ENCODE data around the gene OR2T34.
"Not testable (repeated sequence)": the region's sequence is repeated elsewhere in the genome, so short reads cannot be mapped to it uniquely, and the experiment has no call there.

The OR2T34 gene, protein sequence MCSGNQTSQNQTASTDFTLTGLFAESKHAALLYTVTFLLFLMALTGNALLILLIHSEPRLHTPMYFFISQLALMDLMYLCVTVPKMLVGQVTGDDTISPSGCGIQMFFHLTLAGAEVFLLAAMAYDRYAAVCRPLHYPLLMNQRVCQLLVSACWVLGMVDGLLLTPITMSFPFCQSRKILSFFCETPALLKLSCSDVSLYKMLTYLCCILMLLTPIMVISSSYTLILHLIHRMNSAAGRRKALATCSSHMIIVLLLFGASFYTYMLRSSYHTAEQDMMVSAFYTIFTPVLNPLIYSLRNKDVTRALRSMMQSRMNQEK

GRCh38 chr1:248574657-248575056, at the start of gene OR2T34:
Gene OR2T34 (minus strand): TSS chr1:248574757. CDS start chr1:248574757, 0 bp downstream.
- not testable (repeated sequence) for DNase-seq

GRCh38 chr1:248622570-248623001, 48.0 kb upstream of the OR2T34 start:
- no peak for DNase-seq

- DNase-seq, result no peak
Observed at GRCh38 chr1:248621770-248622169, 47.2 kb upstream of the OR2T34 start.

- peak in 3 of 4 experiments; percentile 5 to 39 (median 11) for DNase-seq
Observed at GRCh38 chr1:248618878-248619277, 44.3 kb upstream of the OR2T34 start.

GRCh38 chr1:248618119-248618518, 43.6 kb upstream of the OR2T34 start:
- DNase-seq, result no peak

DNA sequence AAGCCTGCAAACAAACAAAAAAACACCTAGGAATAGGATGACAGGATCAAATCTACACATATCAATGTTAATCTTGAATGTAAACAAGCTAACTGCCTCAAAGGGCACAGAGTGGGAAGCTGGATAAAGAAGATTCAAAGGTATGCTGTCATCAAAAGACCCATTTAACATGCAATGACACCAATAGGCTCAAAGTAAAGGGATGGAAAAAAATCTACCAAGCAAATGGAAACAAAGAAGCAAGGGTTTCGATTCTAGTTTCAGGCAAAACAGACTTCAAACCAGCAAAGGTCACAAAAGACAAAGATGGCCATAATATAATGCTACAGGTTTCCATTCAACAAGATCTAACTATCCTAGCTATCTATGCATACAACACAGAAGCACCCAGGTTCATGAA, 39.2 kb upstream of the OR2T34 start:
- no peak for DNase-seq

DNA sequence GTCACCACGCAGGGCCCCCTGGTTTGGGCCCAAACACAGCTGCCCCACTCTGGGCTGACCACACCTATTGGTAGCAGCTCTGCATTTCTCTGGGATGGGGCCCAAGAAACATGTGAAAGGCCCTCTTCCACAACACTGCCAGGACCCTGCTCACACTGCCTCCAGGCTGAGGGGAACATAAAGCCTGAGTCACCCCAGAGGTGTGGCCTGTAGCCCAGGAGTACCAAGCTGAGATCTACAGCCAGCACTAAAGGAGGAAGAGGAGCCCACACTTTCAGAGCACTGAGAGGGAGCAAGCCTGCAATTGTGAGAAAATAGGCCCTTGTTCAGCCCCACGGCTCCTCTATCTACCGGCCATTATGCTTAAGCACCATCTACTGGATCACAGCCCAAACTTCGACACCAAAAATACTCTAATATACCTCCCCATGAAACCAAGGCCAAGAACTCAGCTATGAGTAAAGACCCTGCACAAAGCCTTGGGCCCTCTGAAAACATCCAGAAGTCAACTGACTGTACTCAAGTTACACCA, 37.4 kb upstream of the OR2T34 start:
- no peak for DNase-seq

DNA sequence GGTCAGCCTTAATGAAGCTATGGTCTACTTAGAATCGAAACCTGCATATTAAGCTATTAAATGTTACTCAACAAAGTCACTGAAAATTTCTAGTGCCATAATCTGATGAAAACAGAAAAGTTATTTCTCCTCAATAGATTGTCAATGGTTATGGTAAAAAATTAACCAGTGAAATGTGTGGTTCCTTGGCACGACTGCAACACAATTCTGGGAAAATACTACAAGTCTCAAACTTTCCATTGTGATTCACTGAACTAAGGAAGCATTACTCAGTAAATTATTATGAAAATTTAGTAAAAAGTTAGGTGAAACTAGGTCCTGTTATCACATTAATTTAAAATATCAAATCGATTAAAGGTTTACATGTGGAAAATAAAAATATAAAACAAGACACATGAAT, 35.7 kb upstream of the OR2T34 start:
- DNase-seq, result no peak

DNA sequence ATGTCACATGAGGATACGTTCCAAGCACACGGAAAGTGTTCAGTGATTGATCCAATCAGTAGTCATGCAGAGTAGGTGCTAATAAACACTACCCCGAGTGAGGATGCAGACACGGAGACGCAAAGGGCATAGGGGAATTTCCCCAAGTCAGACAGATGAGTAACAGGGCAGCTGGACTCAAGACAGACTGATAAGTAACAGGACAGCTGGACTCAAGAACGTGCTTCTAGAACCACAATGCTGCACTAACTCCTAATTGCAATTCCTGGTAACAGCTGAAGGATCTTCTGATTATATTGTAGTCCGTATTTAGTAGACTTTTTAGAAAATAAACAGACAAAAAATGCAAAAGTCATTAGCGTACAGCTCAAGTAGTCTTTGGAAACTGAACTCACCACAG, 24.8 kb upstream of the OR2T34 start:
- DNase-seq, result no peak

DNA sequence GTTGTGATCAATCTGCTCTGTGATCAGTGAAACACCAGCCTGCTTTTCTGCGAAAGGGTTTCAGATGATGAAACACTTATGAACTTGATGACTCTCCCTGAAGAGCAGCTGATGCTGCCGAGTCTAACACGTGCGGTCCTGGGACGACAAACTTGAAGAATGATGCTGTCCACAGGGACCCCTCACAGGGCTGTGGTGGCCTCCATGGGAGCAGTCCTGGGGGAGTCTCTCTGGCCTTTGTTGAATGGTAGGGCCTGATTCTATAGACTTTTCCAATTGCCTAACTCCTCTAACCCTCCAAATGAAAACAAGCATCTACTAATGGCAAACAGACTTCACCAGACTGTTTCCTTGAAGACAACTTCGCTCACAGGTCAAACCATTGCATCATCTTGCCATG, 23.0 kb upstream of the OR2T34 start, which contains the start of gene OR2T10:
TSS of gene OR2T10 (minus strand) at position 112 of the 400 bp plus-strand sequence. CDS start 3,932 bp downstream, outside the sequence.
- no peak for DNase-seq

DNA sequence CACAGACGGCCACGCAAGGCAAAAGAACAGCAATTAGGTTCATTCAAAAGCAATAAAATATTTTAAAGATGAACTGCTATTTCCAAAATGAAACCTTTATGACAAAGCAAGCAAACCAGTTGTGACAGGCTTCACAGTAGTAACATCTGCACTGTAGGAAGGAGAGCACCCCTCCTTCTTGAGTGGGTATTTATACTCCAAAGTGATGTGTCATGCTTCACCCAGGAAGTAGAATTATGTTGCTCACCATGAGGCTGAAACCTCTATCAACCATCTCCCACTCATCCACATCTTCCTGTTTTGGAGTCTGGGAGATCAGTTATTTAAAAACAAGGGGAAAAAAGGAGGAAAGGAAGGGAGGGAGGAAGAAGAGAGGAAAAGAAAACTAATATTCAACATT, 22.1 kb upstream of the OR2T34 start:
- DNase-seq, result no peak

- DNase-seq, result no peak
Observed at GRCh38 chr1:248593226-248593625, 18.7 kb upstream of the OR2T34 start.

- no peak for DNase-seq
Observed at GRCh38 chr1:248592655-248593054, 18.1 kb upstream of the OR2T34 start.

GRCh38 chr1:248590055-248590454, 15.5 kb upstream of the OR2T34 start:
- DNase-seq, result no peak

DNA sequence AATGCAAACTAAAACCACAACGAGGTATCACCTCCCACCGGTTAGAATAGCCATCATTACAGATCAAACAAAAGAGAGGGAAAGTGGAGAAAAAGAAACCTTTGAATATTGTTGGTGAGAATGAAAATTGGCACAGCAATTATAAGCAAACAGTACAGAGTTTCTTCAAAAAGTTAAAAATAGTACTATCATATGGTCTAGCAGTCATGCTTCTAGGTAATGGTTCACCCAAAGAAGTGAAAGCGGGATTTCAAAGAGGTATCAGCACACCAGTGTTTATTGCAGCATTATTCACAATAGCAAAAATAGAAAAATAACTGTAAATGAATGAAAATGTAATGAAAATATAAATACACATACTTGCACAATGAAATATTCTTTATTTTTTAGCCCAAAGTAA, 14.8 kb upstream of the OR2T34 start:
- DNase-seq, result no peak

GRCh38 chr1:248585266-248585665, 10.7 kb upstream of the OR2T34 start:
- no peak for DNase-seq

DNA sequence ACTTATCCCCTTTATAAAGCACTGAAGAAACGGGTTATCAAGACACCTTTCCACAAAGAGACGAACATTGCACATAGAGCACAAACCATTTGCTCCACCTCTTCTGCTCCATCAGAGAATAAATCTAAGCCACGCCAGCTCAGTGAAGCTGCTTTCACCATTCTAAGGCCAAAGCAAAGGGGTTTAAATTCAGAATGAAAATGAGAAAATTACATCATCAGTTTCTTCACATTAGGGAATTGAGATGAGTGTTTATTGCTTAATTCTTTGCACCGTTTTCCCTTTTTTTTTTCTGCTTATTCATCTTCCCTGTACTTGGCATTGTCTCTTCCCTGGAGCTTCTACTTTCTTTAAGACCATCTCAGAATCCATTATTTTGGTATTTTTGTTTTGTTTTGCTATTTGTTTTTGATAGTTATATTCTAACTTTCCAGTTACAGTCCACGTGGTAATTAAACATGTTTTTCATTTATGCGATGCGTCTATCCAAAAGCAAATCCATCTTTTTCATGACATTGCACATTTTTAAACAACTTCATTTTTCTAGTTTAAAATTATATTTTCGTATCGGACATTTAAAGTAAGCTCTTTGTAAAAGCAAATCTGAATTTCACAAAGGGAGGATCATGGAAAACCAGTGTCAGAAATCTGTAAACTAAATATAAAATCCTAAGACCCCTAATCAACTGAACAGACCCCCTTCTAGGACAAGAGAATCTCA, 1.9 kb upstream of the OR2T34 start:
- no peak for DNase-seq

GRCh38 chr1:248573856-248574255, 701 bp downstream of the OR2T34 start:
- DNase-seq, result not testable (repeated sequence)

DNA sequence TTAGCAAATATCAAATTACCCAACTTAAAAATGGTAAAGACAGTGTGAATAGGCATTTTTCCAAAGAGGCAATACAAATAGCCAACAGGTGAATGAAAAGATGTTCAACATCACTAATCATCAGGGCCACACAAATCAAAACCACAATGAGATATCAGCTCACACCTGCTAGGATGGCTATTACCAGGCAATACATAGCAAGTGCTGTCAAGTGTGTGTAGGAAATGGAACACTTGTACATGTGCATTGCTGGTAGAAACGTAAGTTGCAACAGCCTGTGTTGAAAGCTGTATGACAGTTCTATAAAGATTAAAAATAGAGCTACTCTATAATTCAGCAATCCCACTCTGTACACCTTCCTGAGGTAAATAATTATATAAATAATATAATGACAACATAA, 2.5 kb downstream of the OR2T34 start:
- not testable (repeated sequence) for DNase-seq

DNA sequence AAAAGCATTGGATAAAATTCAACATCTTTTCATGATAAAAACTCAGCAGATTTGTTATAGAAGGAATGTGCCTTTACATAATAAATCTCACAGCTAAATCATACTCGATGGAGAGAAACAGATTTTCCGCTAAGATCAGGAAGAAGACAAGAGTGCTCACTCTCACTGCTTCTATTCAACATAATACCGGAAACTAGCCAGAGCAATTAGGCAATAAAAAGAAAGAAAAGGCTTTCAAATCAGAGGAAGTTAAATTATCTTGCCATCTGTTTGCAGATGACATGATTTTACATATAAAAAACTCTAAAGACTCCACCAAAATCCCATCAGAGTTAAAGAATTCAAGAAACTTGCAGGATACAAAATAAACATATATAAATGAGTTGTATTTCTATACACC, 3.7 kb downstream of the OR2T34 start:
- DNase-seq, result not testable (repeated sequence)

- DNase-seq, result not testable (repeated sequence)
Observed at GRCh38 chr1:248569049-248569448, 5.5 kb downstream of the OR2T34 start.

GRCh38 chr1:248565530-248566373, 8.8 kb downstream of the OR2T34 start:
- not testable (repeated sequence) for DNase-seq

GRCh38 chr1:248562672-248563071, 11.9 kb downstream of the OR2T34 start, which contains the start of gene OR2T29:
Gene OR2T29 (minus strand): TSS chr1:248562772. CDS start chr1:248559491, 3,281 bp downstream.
- not testable (repeated sequence) for DNase-seq
